GM12801 (cell line): Measurements from ENCODE around the gene ARPIN.

Experiments used
- TF ChIP-seq, protein P1 (sequence below): IDR thresholded peaks from one replicate; pipeline ENCODE4 v1.5.1; 2011; ENCODE audit warnings: control low read depth; ENCODE audit not compliant: insufficient read length; ENCODE audit errors: extremely low read depth

ARPIN gene

DNA sequence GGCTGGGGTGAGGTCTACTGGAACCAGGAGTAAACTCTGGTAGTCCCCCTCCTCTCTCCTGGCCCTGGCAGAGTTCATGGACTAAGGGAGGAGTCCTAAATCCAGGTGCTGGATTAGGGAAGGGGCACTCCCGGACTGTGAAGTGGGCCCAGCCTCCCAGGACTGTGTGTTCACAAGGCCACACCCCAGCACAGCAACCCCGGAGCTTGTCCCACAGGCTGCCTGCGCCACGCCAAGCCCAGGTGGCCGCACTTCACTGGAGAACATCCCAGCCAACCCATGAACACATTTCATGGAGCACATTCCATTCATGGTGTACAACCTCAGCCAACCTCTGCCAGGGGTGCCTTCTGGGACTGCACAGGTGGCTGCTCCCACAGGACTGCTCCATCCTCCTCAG is 8.2 kb downstream of the ARPIN start:
- TF ChIP-seq, protein P1, sequence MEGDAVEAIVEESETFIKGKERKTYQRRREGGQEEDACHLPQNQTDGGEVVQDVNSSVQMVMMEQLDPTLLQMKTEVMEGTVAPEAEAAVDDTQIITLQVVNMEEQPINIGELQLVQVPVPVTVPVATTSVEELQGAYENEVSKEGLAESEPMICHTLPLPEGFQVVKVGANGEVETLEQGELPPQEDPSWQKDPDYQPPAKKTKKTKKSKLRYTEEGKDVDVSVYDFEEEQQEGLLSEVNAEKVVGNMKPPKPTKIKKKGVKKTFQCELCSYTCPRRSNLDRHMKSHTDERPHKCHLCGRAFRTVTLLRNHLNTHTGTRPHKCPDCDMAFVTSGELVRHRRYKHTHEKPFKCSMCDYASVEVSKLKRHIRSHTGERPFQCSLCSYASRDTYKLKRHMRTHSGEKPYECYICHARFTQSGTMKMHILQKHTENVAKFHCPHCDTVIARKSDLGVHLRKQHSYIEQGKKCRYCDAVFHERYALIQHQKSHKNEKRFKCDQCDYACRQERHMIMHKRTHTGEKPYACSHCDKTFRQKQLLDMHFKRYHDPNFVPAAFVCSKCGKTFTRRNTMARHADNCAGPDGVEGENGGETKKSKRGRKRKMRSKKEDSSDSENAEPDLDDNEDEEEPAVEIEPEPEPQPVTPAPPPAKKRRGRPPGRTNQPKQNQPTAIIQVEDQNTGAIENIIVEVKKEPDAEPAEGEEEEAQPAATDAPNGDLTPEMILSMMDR: no peak

DNA sequence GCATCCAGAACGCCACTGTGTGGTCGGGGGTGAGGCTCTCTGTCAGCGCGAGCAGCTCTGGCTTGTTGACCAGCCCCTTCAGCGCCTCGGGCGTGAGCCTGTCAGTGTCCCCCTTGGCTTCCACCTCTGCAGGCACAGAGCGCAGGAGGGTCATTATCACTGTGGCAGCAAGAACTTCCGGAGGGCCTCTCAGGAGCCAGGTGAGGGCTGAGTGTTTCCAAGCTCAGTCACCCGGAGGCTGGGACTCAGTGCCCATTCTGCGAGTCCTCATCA is 9.0 kb downstream of the ARPIN start:
- TF ChIP-seq, protein P1: no peak

DNA sequence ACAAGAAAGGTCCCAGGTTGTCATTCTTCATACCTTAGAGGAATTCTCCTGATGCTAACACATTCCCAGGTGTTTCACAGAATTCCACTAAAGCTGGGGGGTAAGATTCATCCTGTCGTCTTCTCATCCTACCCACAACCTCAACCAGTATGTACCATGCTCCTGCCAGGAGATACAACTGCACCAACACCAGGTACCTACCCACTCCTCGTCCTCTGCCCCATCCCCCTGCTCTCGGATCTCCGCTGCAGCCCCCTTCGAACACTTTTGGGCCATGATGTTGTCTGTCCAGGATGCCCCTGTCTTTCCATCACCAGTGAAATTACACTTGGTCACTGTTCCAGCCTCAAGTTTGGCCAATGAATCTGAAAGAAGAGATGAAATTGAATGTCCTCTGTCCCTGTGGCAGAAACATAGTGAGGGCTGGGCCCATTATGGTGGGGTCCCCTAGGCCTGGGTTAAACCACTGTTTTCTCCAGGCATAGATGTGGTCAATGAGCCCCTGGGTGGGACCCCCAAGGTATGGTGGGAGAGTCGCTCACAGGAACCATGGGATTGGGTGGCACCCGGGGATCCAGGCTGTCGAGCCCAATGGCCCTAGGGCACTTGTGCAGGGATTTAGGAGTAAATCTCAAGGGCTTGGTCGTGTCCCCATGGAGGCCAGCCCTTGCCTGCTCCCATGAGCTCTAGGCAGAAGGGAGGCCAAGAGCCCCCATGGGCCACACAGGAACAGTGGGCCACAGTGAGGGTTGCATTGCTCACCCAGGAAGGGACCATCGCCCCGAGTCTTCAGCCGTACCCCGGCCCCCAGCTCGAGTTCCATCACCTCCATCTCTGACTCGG is 9.5 kb downstream of the ARPIN start:
- TF ChIP-seq, protein P1: no peak

DNA sequence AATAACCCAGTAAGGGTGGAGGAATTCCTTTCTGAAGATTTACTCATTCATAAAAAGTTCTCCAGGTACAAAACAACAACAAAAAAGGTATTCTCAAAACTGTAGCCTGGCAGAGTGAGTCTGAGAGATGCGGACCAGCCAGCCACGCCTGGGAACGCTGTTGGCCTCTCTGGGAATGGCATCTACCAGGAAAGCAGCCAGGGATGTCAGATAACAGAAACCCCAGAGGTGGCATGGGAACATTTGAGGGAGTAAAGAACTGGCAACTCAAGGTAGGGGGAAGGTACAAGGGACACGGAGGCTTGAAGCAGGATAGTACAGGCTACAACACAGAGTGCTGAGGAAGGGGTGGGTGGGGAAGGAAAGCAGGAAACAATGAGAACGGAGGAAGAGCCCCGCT is 11.9 kb downstream of the ARPIN start:
- TF ChIP-seq, protein P1: no peak

DNA sequence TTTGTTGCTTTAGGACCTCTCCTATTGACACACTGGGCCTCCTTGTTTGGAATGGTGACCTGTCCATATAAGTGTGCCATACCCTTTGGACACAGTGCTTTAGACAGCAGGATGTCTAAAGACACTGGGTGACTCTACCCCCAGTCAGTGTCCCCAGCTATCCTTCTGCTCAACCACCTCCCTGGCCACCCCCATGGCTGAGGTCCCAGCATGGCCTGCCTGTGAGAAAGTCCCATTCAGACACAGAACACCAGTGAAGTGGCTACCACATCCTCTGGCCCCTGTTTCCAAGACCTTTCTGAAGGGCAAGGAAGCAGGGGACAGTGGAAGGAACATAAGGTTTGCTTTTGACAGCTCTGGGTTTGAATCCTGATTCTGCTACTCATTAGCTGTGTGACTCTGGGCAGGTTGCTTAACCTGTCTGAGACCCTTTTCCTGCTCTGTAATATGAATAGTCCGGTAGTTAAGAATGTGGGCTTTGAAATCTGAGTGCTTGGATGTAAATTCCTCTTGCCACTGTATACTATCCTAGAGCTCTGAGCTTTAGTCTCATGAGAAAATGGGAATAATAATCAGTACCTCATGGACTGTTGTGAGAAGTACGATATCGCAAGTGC is 12.7 kb downstream of the ARPIN start:
- TF ChIP-seq, protein P1: no peak

DNA sequence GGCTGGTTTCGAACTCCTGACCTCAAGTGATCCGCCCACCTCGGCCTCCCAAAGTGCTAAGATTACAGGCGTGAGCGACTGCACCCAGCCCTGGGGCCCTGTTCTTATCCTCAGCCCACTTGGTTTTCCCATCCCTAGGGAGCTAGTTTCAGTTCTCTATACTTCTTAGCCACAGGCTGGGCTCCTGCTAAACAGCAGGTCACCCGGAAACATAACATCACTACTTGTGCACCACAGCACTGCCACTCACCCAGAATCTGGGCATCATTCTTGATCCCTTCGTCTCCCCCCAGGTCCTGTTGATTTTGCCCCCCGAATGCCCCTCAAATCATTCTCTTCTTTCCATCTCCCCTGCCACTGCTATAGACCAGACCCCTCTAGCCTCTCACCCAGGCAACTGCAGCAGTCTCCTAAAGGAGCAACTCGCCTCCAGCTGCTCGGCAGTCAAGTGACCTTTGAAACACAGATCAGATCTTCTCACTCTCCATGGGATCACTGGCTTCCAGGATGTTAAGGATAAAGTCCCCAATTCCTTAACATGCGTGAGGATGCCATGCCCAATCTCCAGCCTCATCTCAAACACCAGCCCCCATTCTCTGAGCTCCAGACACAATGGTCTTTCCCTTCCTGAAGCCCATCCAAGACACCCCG is 13.3 kb downstream of the ARPIN start:
- TF ChIP-seq, protein P1: no peak

DNA sequence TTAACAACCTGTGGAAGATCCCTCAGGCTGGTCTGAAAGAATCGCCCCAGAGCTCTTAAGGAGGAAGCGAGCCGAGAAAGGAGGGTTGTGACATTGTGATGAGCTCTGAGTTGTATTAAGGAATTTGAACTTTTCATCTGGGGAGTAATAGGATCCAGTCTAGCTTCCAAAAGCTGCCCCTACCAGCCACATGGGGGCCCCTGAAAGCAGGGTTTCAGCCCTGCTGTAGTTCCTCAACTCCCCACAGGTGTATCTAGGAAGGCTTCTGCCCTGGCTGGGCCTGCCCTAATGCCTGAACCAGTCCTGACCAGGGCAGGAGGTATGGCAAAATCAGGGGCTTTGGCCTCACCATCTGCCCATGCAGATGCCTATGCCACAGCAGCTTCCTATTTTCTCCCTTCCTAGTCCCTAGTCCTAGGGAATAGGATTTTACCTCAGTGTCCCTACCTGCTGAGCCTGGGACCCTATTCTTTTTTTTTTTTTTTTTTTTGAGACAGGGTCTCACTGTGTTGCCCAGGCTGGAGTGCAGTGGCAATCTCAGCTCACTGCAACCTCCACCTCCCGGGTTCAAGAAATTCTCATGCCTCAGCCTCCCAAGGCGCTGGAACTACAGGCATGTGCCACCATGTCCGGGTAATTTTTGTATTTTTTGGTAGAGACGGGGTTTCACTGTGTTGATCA is 14.0 kb downstream of the ARPIN start:
- TF ChIP-seq, protein P1: no peak
